NCI-H345 (cell line): ENCODE data around the gene PDF.
A peak's percentile ranks its signal among the peaks of the same experiment; 100 is the strongest.
"Not testable (repeated sequence)": the region's sequence is repeated elsewhere in the genome, so short reads cannot be mapped to it uniquely, and the experiment has no call there.

Experiments
- DNase-seq: peaks from one replicate; lab custom pipeline; 2025; lab: John Stamatoyannopoulos, UW

PDF gene, protein sequence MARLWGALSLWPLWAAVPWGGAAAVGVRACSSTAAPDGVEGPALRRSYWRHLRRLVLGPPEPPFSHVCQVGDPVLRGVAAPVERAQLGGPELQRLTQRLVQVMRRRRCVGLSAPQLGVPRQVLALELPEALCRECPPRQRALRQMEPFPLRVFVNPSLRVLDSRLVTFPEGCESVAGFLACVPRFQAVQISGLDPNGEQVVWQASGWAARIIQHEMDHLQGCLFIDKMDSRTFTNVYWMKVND

DNA sequence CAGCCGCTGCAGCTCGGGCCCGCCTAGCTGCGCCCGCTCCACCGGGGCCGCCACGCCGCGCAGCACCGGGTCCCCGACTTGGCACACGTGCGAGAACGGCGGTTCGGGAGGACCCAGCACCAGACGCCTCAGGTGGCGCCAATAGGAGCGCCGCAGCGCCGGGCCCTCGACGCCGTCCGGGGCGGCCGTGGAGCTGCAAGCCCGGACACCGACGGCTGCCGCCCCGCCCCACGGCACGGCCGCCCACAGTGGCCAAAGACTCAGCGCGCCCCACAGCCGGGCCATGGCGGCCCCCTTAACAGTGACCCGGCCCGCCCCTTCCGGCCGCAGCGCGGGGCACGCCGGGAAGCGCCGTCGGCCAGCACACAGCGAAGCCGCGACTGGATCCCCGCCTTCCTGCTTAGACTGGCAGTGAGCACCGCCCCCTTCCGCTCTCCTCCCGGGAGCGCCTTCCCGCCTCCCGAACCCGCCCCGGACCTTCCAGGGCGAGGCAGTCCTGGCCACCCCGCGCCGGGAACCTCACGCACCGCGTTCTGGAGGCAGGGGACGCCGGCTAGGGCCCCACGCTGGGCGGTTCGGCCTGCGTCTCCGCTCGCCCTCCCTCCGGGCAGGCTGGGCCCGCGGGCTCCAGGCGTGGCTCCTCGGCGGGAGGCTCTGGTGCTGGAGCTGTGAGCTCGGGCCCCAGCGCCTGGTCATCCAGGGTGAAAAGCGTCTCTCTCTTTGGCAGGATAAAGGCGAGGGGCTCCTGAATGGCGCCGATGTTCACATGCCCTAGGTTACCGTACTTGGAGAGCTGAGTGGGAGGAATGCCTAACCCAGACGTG lies at the start of gene PDF:
PDF (minus strand) TSS at position 303 of the 824 bp plus-strand sequence; CDS start at position 285, 18 bp downstream.
- DNase-seq, result peak; percentile 89

DNA sequence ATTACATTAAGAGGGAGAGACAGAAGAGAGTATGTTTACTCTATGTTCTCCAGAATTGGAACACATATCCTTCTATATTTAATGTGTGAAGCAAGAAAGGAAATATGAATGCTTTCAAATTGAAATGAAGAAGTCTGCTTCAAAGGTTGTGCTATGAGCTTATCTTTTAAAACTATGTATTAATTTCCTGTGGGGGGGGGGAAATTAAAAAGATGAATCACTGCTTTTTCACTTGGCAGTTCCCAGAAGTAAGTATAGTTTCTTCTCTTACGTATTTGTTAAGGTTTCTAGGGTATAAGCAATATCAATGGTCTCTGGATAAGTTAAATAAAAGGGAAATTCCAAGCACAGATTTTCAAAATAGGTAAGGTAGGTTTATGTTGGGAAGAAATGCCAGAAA lies 48.4 kb upstream of the PDF start:
- DNase-seq, result no peak

DNA sequence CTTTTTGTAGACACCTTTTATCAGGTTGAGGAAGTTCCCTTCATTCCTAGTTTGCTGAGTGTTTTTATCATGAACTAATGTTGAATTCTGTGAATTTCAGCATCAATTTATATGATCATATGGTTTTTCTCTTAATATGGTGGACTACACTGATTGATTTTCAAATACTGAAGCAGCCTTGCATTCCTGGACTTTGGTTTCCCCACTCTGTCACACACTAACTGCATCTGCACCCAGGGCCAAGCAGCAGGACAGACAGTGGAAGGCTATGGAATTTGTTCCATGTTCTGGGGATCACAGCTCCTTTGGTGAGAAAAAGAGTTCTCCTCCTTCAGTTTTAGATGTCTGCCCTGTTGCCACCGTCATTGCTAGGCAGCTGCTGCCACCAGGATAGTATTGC lies 47.6 kb upstream of the PDF start:
- DNase-seq, result no peak

DNA sequence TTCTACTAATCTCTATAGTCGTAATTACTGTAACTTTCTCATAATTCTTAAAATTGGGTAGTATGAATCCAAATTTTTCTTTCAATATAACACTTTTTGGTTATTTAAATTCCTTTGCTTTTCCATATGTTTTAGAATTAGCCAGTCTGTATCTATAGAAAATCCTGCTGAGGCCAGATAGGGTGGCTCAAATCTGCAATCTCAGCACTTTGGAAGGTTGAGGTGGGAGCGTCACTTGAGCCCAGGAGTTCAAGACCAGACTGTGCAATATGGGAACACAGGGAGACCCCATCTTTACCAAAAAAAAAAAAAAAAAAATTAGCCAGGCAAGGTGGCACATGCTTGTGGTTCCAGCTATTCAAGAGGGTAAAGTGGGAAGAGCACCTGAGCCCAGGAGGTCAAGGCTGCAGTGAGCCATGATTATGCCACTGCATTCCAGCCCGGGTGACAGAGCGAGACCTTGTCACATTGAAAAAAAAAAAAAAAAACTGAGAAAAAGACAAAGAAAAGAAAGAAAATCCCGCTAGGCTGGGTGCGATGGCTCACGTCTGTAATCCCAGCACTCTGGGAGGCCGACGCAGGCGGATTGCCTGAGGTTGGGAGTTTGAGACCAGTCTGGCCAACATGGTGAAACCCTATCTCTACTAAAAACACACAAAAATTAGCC lies 46.1 kb upstream of the PDF start:
- DNase-seq, result no peak

DNA sequence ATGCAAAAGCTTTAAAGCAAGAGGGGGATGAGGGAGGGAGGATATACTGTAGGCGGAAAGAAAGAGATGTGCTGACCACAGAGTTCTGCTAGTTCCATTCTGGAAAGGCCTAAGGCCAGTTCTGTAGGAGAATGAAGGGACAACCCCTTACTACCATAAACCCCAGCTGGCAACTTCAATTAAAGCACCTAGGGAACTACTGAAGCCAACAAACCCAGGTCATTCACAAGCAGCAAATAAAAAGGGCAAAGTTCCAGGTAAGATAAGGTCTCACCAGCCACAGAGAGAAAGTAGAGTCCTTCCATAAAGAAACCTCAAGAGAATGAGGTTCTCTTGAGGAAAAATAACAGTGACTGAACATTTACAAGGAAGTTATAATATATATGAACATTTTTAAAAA lies 42.6 kb upstream of the PDF start:
- DNase-seq, result no peak

DNA sequence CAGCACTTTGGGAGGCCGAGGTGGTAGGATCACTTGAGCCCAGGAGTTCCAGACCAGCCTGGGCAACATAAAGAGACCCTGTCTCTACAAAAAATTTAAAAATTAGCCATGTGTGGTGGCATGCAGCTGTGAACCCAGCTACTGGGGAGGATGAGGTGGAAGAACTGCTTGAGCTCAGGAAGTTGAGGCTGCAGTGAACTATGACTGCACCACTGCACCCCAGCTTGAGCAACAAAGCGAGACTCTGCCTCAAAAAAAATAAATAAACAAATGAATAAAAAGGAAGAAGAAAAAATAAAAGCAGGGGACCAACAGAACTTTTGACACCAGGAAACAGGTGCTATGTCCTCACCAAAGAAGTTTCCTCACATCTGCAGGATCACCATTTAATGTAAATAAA lies 41.2 kb upstream of the PDF start:
- DNase-seq, result no peak

DNA sequence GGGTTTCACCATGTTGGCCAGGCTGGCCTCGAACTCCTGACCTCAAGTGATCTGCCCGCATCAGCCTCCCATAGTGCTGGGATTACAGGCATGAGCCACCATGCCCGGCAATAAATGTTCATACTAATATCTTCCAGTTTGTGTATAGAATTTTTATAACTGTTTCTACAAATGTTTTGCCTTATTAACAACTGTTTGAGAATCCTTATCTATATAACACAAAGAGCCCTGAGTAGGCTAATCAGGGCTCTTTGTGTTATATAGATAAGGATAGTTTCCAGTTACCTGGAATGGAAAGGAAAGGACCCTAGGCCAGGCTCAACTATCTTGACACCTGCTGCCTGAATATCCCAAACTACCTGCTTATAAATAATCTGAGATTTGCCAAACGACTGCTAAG lies 38.5 kb upstream of the PDF start:
- no peak for DNase-seq

DNA sequence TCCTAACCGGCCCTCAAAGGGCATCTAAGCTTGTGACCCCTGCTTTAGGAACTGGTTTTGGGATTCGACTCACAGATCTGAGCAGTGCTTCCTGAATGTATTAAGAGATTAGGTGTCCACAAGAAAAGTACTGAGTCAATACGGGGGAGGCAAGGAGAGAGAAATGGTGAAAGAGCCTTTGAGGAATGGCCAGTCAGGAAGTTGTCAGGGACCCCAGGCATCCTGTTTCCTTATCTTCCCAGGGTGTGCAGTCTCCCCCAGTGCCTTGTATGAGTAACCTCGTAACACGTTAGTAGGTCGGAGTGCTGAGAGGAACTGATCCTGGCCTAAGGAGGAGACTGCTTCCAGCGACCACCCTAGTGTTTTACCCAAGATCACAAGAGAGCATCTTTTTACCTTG lies 37.6 kb upstream of the PDF start:
- DNase-seq, result no peak

DNA sequence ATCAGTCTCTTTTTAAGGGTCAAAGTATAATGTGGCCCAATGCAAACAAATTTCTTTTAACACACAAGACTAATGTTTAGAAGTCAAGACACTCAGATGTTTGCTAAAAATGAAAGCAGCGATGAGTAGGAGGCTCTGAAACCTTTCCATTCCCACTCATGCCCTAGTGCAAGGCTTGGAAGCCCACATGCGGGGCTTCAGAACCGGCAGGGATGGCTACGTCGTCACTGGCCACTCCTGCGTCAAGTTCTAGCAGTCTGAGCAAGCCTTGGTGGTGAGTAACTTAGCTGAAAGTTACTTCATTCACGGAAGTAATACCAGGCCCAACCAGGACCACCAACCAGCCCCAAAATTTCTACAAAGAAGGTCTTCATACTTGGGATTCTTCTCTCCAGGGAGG lies 36.0 kb upstream of the PDF start:
- DNase-seq, result no peak

DNA sequence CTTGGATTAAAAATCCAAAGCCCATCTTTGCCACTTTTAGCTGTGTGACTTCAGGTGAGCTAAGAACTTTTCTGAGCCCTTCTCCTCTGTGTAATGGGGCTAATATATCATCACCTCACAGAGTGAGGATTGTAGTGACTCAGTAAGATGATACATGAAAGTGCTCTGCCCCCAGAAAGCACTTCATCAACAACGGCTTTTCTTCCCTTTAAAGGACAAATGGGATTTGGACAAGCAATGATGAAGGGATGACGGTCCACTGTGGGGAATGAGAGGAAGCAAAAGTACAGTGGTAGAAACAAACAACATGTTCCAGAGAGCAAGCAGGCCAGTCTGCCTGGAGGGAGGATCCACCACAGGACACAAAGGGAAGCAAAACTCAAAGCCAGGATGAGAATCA lies 35.5 kb upstream of the PDF start:
- no peak for DNase-seq

DNA sequence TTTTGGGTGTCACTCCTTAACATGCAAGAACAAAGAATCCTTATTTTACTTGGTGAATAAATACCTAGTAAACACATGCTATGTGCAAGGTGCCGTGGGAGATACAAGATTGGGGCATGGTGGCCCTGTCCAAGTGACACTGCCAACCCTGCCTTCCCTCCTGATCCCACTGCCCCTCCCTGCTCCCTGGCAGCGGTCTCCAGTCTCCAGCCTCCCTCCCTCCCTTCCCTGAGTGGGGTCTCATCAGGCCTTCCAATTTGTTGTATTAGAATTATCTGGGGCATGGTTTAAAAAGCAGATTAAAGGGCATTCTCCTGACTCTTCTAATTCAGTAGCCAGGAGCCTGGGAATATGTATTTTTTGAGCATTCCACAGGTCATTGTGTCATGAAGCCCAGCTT lies 33.7 kb upstream of the PDF start:
- DNase-seq, result no peak

DNA sequence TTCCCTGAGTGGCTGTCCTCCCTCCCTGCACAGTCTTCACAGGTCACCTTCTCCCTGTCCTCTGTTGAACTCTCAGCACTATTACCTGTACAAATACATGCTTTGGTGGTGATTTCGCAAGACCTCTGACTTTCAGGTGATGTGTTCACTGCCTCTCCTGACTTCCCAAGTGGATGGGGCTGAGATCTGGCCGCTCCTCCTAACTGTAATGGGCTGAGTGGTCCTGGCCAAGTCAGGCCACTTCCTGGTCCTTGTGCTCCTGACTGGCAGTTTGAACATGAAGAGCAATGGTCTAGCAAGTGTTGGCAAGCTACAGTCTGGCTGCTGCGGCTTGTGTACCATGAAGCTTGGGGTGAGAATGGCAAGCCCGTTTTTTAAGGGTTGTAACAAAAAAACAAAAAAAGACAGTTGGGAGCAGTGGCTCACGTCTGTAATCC lies 32.9 kb upstream of the PDF start:
- DNase-seq, result no peak

DNA sequence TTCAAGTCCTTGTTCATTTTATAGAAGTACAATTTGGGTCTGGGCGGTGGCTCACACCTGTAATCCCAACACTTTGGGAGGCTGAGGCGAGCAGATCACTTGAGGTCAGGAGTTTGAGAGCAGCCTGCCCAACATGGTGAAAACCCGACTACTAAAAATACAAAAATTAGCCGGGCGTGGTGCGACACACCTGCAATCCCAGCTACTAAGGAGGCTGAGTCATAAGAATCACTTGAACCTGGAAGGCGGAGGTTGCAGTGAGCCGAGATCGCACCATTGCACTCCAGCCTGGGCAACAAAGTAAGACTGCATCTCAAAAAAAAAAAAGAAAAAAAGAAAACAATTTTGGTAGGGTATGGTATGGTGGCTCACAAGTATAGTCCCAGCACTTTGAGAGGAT lies 29.7 kb upstream of the PDF start:
- DNase-seq, result not testable (repeated sequence)

DNA sequence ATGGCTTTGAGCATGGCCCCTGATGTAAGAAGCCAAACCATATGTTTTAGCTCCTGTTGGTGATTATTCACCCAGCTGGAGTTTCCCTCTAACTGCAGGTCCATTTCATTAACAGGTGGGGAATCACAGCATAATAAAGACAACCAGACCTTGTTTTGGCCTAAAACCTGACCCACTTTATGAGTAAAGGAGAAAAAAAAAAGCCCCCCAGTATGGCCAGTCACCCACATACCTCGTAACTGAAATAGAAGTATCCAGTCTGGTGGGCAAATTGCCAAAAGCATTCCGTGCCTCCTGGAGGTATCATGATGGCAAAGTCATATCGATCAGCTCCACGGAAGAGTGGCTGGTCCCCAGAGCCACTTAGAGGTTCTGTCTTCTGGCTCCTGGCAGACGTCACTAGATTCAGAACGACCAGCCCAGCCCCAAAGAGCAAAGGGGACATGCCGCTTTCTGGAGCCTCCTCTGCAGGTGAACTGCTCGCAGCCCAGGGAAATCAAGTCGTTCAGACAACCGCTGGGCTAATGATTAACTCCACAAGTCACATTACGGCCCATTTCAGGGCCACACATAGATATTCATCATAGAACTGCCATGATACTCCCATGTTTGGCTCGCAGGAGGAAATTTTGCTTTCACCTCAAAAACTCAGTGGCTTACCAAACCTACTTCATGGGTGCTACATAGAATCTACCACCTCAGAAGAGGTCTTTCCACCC lies 21.1 kb upstream of the PDF start, which contains the start of gene TMED6:
TMED6 (minus strand) TSS at position 478 of the 719 bp plus-strand sequence; CDS start at position 445, 33 bp downstream.
- DNase-seq, result no peak

DNA sequence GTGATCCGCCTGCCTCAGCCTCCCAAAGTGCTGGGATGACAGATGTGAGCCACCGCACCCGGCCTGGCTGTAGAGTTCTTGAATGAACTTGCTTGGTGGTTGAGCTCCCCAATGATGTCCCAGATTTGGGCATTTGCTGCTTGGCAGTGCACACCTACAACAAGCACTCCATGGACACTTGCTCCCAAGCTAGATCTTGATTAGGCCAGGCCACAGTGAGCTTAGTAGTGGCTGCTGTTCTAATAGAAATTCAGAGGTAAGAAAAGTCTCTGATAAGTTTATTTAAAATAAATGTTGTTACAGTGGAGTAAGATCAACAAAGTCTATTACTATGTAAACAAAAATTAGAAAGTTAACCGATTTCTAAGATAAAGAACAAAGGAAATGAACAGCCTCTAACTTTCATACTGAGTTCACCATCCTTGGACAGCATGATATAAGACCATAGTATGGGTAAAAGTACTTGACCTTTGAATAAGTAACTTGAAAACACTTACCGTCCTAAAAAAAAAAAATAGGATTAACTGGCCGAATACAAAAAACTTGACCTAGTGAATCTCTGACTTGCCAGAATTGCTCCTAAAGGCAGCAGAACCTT lies 20.2 kb upstream of the PDF start:
- DNase-seq, result no peak

DNA sequence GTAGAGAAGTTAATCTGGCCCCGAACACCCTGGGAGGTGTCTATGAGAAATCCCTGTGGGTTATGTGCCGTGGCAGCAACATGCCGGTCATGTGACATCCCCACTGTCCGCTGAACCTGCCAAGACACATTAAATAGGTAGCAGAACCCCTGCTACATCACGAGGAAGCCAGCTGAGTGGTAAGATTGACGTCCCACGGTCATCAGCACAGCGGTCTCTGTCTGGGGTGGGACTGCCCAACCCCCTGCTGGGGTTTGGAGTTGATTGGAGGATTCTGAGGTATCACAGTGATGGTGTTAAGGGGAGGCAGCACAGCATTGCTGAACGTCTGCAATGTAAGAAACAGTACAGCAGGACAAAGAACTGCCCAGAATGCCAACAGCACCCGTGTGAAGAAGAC lies 19.1 kb upstream of the PDF start:
- no peak for DNase-seq

DNA sequence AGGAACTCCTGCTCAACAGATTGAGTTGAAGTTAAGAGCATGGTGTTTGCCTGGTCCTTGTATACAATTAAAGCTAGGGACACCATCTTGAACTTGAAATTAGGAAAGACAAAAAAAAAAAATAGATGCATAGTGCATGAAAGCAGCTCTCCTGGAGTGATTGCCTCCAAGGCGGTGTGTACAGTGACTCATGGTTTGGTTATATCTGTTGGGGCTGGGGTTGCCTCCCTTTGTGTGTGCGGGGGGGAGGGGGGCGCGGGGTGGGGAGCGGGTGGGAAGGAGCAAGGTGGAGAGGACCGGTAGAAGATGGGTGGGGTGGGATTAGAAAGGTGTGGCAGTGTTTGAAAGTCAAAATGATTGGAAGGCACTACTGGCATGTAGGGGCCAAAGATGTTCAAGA lies 17.8 kb upstream of the PDF start:
- no peak for DNase-seq

DNA sequence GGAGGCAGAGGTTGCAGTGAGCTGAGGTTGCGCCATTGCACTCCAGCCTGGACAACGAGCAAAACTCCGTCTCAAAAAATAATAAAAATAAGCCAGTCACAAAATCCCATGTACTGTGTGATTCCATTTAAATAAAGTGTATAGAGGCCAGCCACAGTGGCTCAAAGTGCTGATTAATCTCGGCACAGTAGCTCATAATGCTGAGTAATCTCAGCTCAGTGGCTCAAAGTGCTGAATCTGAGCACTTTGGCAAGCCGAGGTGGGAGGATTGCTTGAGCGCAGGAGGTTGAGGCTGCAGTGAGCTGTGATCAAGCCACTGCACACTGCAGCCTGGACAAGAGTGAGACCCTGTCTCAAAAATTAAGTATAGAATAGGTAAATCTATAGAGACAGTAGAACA lies 16.3 kb upstream of the PDF start:
- no peak for DNase-seq

DNA sequence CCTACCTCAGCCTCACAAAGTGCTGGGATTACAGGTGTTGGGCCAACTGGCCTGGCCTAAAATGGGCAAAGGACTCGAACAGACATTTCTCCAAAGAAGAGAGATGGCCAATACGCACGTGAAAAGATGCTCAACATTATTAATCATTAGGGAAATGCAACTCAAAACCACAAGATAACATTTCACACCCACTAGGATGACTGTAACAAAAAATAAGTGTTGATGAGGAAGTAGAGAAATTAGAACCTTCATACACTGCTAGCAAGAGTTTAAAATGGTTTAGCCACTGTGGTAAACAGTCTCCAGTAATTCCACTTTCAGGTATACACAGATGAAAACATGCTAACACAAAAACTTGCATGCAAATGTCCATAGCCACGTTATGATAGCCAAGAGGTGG lies 15.5 kb upstream of the PDF start:
- no peak for DNase-seq

DNA sequence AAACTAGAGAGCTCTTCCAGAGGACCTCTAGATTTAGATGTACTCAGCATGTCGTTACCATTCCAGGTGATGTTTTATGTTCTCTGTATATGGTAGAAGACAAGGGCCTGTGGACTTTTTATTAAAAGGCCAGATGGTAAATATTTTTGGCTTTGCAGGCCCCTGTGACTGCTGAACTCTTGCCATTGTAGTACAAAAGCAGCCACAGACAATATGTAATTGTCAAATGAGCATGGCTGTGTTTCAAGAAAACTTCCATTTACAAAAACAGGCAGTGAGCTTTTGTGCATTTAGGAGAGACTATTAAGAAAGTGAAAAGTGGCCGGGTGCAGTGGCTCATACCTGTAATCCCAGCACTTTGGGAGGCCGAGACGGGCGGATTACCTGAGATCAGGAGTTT lies 13.8 kb upstream of the PDF start:
- DNase-seq, result no peak

DNA sequence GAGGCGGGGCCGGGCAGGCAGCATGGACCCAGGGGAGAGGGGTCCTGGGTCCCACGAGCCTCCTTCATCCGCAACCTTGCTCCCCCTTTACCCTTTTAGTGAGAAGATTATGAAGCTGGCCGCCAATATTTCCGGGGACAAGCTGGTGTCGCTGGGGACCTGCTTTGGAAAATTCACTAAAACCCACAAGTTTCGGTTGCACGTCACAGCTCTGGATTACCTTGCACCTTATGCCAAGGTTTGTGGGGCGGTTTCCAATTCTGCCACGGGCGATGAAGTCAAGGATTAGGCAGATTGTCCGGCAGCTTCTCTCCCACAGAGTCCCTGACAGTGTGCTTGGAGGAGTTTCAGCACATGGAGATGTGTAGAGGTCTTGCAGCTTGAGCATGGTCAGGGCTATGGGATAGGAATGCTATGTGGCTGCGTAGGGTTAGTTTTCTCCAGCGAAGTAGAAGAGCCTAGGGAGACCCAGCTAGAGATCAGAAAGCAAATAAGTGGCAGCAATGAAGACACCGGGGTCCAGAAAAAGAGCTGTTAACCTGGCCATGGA lies 9.8 kb upstream of the PDF start:
- no peak for DNase-seq
